Glutamatergic neuron (in vitro differentiated cells): ENCODE data around the gene BMP6. TPM values are rescaled to one million over a fixed set of nuclear protein-coding genes. Genes with fewer than 3 reads are reported as not detected.

ENCODE experiments used
- DNase-seq: peaks from one replicate; pipeline ENCODE4 v3.0.0; 2022
- H3K27ac Mint-ChIP-seq: one replicate; pipeline ENCODE4 v1.8.0; 2020; ENCODE audit warnings: mild to moderate bottlenecking, mixed read lengths, inconsistent platforms; ENCODE audit not compliant: unreplicated experiment
- H3K27me3 Mint-ChIP-seq: one replicate; pipeline ENCODE4 v1.8.0; 2020; ENCODE audit warnings: mild to moderate bottlenecking, moderate library complexity, mixed read lengths, inconsistent platforms; ENCODE audit not compliant: unreplicated experiment
- H3K36me3 Mint-ChIP-seq: one replicate; pipeline ENCODE4 v1.8.0; 2020; ENCODE audit warnings: mild to moderate bottlenecking, mixed read lengths, inconsistent platforms; ENCODE audit not compliant: unreplicated experiment
- H3K4me1 Mint-ChIP-seq: one replicate; pipeline ENCODE4 v1.8.0; 2020; ENCODE audit warnings: mild to moderate bottlenecking, low read depth, mixed read lengths, inconsistent platforms; ENCODE audit not compliant: unreplicated experiment
- H3K4me3 Mint-ChIP-seq: one replicate; pipeline ENCODE4 v1.8.0; 2020; ENCODE audit warnings: mild to moderate bottlenecking, mixed read lengths, inconsistent platforms; ENCODE audit not compliant: unreplicated experiment
- H3K9me3 Mint-ChIP-seq: one replicate; pipeline ENCODE4 v1.8.0; 2020; ENCODE audit warnings: mild to moderate bottlenecking, moderate library complexity, mixed read lengths, inconsistent platforms; ENCODE audit not compliant: unreplicated experiment
- CTCF ChIP-seq: fragments of 200-600 bp; sonication (generic); IDR thresholded peaks from one replicate; pipeline ENCODE4 v1.5.0; 2021; ENCODE audit not compliant: partially characterized antibody, unreplicated experiment
- total RNA-seq: library from RNA; stranded (reverse); fragmentation: NEBNext Ultra II Directional; extraction: Animal tissue kit (Norgen Biotek cat#: 25700); gene quantifications from one replicate; pipeline ENCODE4 v1.2.1, GENCODE V29; 2021; ENCODE audit not compliant: unreplicated experiment

Gene BMP6
- total RNA-seq, 1 donor from 2014 or later: 0.25 TPM

DNA sequence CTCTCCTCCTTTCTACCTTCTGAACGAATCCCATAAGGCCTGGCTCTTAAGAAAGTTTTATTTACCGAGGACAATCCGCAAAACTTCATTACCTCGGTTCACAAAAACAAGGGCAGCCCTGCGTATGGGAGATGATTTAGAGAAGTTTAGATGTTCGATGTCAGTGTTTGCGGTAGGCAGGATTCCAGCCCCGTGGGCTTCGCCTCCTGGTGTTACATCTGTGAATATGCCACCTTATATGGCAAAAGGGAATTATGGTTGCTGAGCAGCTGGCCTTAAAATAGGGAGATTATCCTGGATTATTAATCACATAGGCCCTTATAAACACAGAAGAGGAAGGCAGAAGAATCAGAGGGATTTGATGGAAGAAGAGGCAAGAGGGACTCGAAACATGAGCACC is 21.1 kb downstream of the BMP6 start:
- no peaks in the 10 kb centered on the region for H3K9me3 Mint-ChIP-seq
- H3K36me3 Mint-ChIP-seq: no peaks in the 10 kb centered on the region
- peaks cover 2% of the 10 kb centered on the region for H3K27me3 Mint-ChIP-seq
- DNase-seq: no peak
- H3K27ac Mint-ChIP-seq: no peak overlapping the region
- no peaks in the 10 kb centered on the region for H3K4me1 Mint-ChIP-seq
- no peak for TF ChIP-seq CTCF
- H3K4me3 Mint-ChIP-seq: no peak overlapping the region

GRCh38 chr6:7747433-7747832 is 21.5 kb downstream of the BMP6 start:
- no peak for DNase-seq
- Mint-ChIP-seq H3K27me3 (peaks cover 3% of the 10 kb centered on the region), H3K36me3 (no peaks in the 10 kb centered on the region), H3K27ac (no peak overlapping the region), H3K4me3 (no peak overlapping the region), H3K4me1 (no peaks in the 10 kb centered on the region), H3K9me3 (no peaks in the 10 kb centered on the region)
- no peak for TF ChIP-seq CTCF

GRCh38 chr6:7747901-7748504 is 22.1 kb downstream of the BMP6 start:
- DNase-seq: no peak
- no peak for TF ChIP-seq CTCF
- Mint-ChIP-seq H3K9me3 (no peaks in the 10 kb centered on the region), H3K4me3 (no peak overlapping the region), H3K4me1 (no peaks in the 10 kb centered on the region), H3K36me3 (no peaks in the 10 kb centered on the region), H3K27me3 (peaks cover 4% of the 10 kb centered on the region), H3K27ac (no peak overlapping the region)

DNA sequence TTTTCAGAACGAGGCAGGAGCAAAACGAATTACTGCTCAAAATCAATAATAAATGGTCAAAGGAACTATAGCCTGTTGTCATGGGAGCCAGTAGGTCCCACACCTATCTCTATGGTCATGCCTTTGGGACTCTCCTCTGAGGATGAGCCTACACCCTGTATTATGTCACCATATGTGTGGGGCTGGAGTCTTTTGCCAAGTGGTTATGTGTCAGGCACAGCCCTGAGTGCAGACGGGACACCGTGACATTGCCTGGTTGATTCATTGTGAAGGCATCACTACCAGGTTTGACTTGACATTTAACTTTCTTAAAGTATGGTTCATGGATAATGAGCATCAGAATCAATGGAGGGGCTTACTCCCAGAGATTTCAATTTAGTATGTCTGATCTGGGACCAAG is 23.6 kb downstream of the BMP6 start:
- H3K27me3 Mint-ChIP-seq: peaks cover 4% of the 10 kb centered on the region
- H3K4me3 Mint-ChIP-seq: no peak overlapping the region
- no peaks in the 10 kb centered on the region for H3K36me3 Mint-ChIP-seq
- no peaks in the 10 kb centered on the region for H3K9me3 Mint-ChIP-seq
- TF ChIP-seq CTCF: no peak
- no peak for DNase-seq
- H3K4me1 Mint-ChIP-seq: no peaks in the 10 kb centered on the region
- no peak overlapping the region for H3K27ac Mint-ChIP-seq

DNA sequence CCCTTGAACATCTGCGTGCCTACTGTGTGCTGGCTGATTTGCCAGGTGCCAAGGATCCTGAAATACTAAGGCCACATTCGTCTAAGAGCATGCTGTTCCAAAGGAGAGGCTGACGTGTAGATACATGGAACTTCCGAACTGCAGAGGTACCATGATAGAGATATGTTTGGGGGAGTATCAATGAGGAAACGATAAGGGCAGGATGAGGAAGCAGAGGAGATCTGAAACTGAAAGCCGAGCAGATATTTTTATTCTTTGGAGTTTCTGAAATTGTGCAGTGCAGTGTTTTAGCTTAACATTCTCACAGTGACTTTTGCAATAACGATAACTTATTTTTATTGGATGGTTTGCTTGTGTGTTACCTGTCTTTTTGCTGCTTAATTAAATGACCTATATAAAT is 24.3 kb downstream of the BMP6 start:
- TF ChIP-seq CTCF: no peak
- Mint-ChIP-seq H3K4me3 (no peak overlapping the region), H3K36me3 (no peaks in the 10 kb centered on the region), H3K4me1 (no peaks in the 10 kb centered on the region), H3K27ac (no peak overlapping the region), H3K27me3 (peaks cover 4% of the 10 kb centered on the region), H3K9me3 (no peaks in the 10 kb centered on the region)
- no peak for DNase-seq
